ENCODE data around the gene GPX8.

GPX8 gene, protein sequence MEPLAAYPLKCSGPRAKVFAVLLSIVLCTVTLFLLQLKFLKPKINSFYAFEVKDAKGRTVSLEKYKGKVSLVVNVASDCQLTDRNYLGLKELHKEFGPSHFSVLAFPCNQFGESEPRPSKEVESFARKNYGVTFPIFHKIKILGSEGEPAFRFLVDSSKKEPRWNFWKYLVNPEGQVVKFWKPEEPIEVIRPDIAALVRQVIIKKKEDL

GRCh38 chr5:55159763-55160492 lies at the start of gene GPX8:
Gene GPX8, plus strand, starts transcription at chr5:55160171. Its CDS starts 22 bp downstream, at chr5:55160193.
- peak; percentile 75 for DNase-seq

DNA sequence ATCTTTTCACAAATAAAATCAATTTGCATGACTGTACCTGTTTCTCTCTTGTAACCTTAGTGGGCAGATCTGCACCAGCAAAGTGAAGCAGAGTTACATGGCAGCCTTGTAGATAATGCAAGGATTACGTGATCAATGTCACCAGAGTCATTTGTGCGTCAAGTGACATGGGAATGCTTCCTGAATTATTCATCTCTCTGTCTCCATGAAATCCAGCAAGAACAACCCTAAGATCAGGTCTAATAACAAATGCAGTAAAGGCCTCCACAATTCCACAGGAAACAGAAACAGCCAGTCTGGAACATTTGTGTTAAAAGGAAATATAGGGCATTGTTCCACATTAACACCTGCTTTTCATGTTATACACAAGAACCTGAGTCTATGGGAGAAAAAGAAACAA lies 49.8 kb upstream of the GPX8 start:
- no peak for DNase-seq

DNA sequence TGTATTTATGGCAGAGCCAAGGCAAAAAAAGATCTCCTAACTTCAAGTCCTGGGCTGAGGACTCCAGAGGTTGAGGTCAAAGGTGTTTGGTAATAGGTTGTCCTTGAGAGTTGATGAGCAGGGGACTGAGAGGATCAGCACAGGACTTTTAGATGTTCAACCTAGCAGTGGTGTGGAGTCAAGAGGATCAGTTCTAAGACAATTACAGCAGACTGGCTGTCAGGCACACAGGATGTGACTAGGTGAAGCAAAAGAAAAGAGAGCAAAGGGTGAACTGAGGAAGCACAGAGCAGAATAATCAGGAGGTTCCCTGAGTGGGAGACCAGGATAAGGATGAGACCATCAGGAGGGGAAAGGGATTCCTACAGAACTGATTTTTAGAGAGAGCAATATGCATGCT lies 46.6 kb upstream of the GPX8 start:
- DNase-seq, result no peak

DNA sequence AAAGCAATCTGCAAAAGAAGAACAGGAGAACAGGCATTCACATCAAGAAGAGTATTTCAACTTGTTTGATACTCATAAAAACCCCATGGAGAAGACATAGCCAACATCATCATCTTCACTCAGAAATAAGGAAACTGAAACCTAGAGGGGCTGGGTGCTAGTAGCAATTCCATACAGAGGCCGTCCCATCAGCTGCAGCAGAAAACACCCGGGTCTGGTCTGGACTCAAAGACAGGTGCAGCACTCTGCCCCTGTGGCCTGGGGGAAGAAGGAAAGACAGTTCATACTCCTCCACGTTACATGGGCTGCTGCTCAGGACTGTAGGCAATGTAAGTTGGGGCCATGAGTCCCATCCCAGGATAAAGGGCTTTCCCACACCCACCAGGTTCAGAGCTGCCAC lies 45.9 kb upstream of the GPX8 start:
- no peak for DNase-seq

DNA sequence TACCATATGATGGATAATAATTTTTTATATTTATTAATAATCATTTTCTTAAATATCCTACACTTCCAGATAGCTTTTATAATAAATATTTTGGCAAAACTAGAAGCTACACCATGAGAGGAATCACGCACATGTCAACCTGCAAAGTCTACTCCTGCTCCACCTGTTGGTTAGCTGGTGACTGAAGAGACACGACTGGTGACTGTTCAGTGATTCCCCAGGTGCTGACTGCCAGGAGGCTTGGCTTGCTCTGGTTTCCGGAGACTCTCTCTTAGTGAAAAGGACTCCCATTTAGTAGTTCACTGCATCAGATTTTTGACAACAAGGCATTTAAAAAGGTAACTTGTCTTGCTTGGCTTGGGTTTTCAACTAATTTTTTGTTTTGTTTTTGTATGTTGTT lies 36.6 kb upstream of the GPX8 start:
- DNase-seq, result no peak

GRCh38 chr5:55134053-55134722 lies 25.8 kb upstream of the GPX8 start:
- no peak for DNase-seq

GRCh38 chr5:55136521-55136920 lies 23.4 kb upstream of the GPX8 start:
- no peak for DNase-seq

GRCh38 chr5:55140908-55141665 lies 18.9 kb upstream of the GPX8 start:
- DNase-seq, result peak; percentile 49

DNA sequence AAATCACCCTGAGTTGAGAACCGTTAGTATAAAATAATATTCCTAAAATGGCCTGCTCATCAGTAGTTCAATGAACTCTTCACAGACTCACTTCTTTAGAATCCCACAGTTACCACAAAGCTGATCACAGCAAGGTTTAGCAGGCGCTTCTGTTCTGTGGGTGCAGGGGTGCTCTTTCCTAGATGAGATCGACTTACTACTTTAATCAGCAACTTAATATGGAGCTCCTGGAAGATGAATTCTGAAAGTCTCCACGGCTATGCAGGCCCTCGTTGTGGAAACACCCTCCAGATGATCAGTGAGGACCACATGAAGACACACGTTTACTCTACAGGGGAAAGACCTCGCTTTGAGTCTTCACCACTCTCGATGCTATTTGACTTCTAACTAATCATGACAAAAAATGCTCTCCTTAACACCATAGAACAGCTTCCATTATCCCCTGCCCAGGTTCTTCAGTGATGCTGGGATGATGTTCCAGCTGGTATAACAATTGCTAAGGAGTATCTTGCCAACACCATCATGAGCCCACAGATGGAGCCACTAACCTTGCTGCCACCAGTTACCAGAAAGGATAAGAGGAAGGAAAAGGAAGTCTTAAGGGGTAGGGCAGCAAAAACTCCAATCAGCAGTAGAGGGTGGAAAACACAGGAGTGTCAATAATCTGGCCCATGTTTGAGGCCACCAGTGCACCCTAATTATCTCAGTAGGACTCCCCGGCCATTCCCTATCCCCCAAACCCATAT lies 17.9 kb upstream of the GPX8 start:
- no peak for DNase-seq

GRCh38 chr5:55143624-55144023 lies 16.3 kb upstream of the GPX8 start:
- DNase-seq, result no peak

DNA sequence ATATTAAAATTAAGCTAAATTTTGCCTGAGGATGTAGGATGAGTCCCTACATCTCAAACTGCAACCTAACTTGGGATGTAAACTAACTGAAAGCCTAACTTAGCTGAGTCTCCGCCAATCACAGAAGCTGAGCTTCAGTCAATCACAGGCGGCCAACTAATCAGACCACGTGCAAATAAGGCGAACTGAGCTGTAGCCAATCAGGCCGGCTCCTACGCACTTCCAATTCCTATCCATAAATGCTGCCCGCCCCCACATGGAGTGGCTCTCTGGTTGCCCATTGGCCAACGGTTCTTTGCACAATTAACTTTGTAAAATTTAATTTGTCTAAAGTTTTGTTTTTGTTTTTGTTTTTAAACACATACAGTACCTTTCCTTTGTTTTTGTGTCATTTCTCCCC lies 13.9 kb upstream of the GPX8 start:
- DNase-seq, result no peak

GRCh38 chr5:55146543-55147151 lies 13.3 kb upstream of the GPX8 start:
- peak; percentile 84 for DNase-seq

- no peak for DNase-seq
Observed at GRCh38 chr5:55149308-55149795, 10.6 kb upstream of the GPX8 start.

GRCh38 chr5:55151923-55152842 lies 7.8 kb upstream of the GPX8 start:
- no peak for DNase-seq

- no peak for DNase-seq
Observed at GRCh38 chr5:55154873-55155272, 5.1 kb upstream of the GPX8 start.

DNA sequence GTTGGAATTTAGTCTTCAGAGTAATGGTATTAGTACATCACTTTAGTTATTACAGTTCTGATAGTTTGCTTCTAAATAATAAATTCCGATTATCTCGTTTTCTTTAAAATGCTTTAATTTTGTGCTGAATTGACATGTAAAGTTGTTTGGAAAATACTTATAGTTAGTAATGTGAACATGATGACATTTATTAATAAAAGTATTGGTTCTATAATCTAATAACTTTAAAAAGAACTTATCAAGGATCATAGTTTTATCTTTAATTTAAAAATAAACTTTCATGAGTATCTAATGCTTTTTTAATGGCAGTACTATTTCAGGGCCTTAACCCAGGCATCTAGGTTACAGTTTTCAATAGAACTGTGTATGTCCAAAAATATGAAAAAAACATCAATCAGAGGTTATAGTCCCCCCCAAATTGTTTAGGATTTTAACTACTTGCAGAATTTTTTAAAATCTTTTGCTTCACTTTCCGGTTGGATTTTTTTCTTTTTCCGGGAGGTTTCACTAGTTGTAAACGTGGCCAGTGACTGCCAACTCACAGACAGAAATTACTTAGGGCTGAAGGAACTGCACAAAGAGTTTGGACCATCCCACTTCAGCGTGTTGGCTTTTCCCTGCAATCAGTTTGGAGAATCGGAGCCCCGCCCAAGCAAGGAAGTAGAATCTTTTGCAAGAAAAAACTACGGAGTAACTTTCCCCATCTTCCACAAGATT lies 680 bp downstream of the GPX8 start:
- no peak for DNase-seq

DNA sequence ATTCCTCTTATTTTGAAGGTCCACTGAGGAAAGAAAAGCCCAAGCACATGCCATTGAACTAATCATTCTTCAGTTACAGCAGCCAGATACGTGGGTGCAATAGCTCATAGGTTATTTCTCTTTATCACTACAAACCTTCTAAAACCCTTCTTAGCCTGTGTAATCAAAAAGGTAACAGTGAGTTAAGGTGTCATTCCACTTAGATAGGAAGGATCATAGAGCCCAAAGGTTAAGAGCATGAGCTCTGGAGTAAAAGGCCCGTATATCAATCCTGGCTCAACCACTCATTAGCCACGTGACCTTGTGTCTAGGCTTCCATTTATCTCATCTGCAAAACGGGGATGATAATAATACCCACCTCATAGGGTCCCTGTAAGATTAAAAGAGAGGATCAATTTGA lies 2.7 kb downstream of the GPX8 start:
- DNase-seq, result no peak

DNA sequence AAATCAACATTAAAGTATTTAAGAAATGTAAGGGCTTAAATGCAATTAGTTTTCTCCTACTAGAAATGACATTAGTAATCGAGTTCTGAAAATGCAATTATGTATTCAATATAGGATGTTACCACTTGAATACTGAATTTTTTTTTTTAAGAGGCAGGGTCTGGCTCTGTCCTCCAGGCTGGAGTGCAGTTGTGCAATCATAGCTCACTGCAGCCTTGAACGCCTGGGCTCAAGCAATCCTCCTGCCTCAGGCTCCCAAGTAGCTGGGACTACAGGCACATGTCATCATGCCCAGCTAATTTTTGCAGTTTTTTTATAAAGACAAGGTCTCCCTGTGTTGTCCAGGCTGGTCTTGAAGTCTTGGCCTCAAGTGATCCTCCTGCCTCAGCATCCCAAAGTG lies 11.5 kb downstream of the GPX8 start:
- no peak for DNase-seq

GRCh38 chr5:55172051-55172899 lies 12.3 kb downstream of the GPX8 start:
- peak; percentile 88 for DNase-seq
